ENCODE data around the gene NEK9.

Gene NEK9

GRCh38 chr14:75101491-75101890, 25.4 kb downstream of the NEK9 start:
- H3K4me3 ChIP-seq (ENCODE audit: low read depth, low read length): no peak overlapping the region
- H3K27ac ChIP-seq (ENCODE audit: low read depth, low read length): no peak overlapping the region
- peaks cover 73% of the 10 kb centered on the region for H3K36me3 ChIP-seq (ENCODE audit: control insufficient read depth, insufficient read depth, low read length)

GRCh38 chr14:75098682-75099081, 28.2 kb downstream of the NEK9 start:
- H3K27ac ChIP-seq (ENCODE audit: low read depth, low read length): no peak overlapping the region
- no peaks in the 10 kb centered on the region for H3K4me1 ChIP-seq (ENCODE audit: control insufficient read depth, insufficient read depth, low read length)
- no peaks in the 10 kb centered on the region for H3K9me3 ChIP-seq (ENCODE audit: control insufficient read depth, insufficient read depth, low read length)
- H3K4me3 ChIP-seq (ENCODE audit: low read depth, low read length): no peak overlapping the region
- peaks cover 73% of the 10 kb centered on the region for H3K36me3 ChIP-seq (ENCODE audit: control insufficient read depth, insufficient read depth, low read length)
- H3K27me3 ChIP-seq (ENCODE audit: control insufficient read depth, insufficient read depth, low read length): no peaks in the 10 kb centered on the region
- H3K9ac ChIP-seq (ENCODE audit: low read depth, low read length): no peak overlapping the region

More at GRCh38 chr14:75101491-75101890, 25.4 kb downstream of the NEK9 start:
- H3K9me3 ChIP-seq (ENCODE audit: control insufficient read depth, insufficient read depth, low read length): no peaks in the 10 kb centered on the region
- H3K4me1 ChIP-seq (ENCODE audit: control insufficient read depth, insufficient read depth, low read length): no peaks in the 10 kb centered on the region
- H3K9ac ChIP-seq (ENCODE audit: low read depth, low read length): no peak overlapping the region
- H3K27me3 ChIP-seq (ENCODE audit: control insufficient read depth, insufficient read depth, low read length): no peaks in the 10 kb centered on the region

- Histone ChIP-seq H3K9ac (ENCODE audit: low read depth, low read length) (no peak overlapping the region), H3K4me1 (ENCODE audit: control insufficient read depth, insufficient read depth, low read length) (no peaks in the 10 kb centered on the region), H3K27ac (ENCODE audit: low read depth, low read length) (no peak overlapping the region), H3K27me3 (ENCODE audit: control insufficient read depth, insufficient read depth, low read length) (no peaks in the 10 kb centered on the region), H3K36me3 (ENCODE audit: control insufficient read depth, insufficient read depth, low read length) (peaks cover 71% of the 10 kb centered on the region), H3K4me3 (ENCODE audit: low read depth, low read length) (no peak overlapping the region), H3K9me3 (ENCODE audit: control insufficient read depth, insufficient read depth, low read length) (no peaks in the 10 kb centered on the region)
Measured at GRCh38 chr14:75098212-75098611, 28.6 kb downstream of the NEK9 start.

- Histone ChIP-seq H3K9ac (ENCODE audit: low read depth, low read length) (no peak overlapping the region), H3K27me3 (ENCODE audit: control insufficient read depth, insufficient read depth, low read length) (no peaks in the 10 kb centered on the region), H3K9me3 (ENCODE audit: control insufficient read depth, insufficient read depth, low read length) (no peaks in the 10 kb centered on the region), H3K4me3 (ENCODE audit: low read depth, low read length) (no peak overlapping the region), H3K36me3 (ENCODE audit: control insufficient read depth, insufficient read depth, low read length) (peaks cover 72% of the 10 kb centered on the region), H3K4me1 (ENCODE audit: control insufficient read depth, insufficient read depth, low read length) (peaks cover 4% of the 10 kb centered on the region), H3K27ac (ENCODE audit: low read depth, low read length) (no peak overlapping the region)
Measured at GRCh38 chr14:75096959-75097358, 29.9 kb downstream of the NEK9 start.

- no peaks in the 10 kb centered on the region for H3K27me3 ChIP-seq (ENCODE audit: control insufficient read depth, insufficient read depth, low read length)
- H3K27ac ChIP-seq (ENCODE audit: low read depth, low read length): no peak overlapping the region
- peaks cover 70% of the 10 kb centered on the region for H3K36me3 ChIP-seq (ENCODE audit: control insufficient read depth, insufficient read depth, low read length)
Measured at GRCh38 chr14:75095690-75096089, 31.2 kb downstream of the NEK9 start.

GRCh38 chr14:75094896-75095295, 32.0 kb downstream of the NEK9 start:
- Histone ChIP-seq H3K36me3 (ENCODE audit: control insufficient read depth, insufficient read depth, low read length) (peaks cover 71% of the 10 kb centered on the region), H3K9ac (ENCODE audit: low read depth, low read length) (no peak overlapping the region), H3K4me1 (ENCODE audit: control insufficient read depth, insufficient read depth, low read length) (peaks cover 4% of the 10 kb centered on the region), H3K27me3 (ENCODE audit: control insufficient read depth, insufficient read depth, low read length) (no peaks in the 10 kb centered on the region), H3K4me3 (ENCODE audit: low read depth, low read length) (no peak overlapping the region), H3K27ac (ENCODE audit: low read depth, low read length) (no peak overlapping the region), H3K9me3 (ENCODE audit: control insufficient read depth, insufficient read depth, low read length) (no peaks in the 10 kb centered on the region)

More at GRCh38 chr14:75095690-75096089, 31.2 kb downstream of the NEK9 start:
- H3K9me3 ChIP-seq (ENCODE audit: control insufficient read depth, insufficient read depth, low read length): no peaks in the 10 kb centered on the region
- H3K4me3 ChIP-seq (ENCODE audit: low read depth, low read length): no peak overlapping the region
- peaks cover 4% of the 10 kb centered on the region for H3K4me1 ChIP-seq (ENCODE audit: control insufficient read depth, insufficient read depth, low read length)
- H3K9ac ChIP-seq (ENCODE audit: low read depth, low read length): no peak overlapping the region

GRCh38 chr14:75092698-75093097, 34.1 kb downstream of the NEK9 start:
- Histone ChIP-seq H3K27me3 (ENCODE audit: control insufficient read depth, insufficient read depth, low read length) (no peaks in the 10 kb centered on the region), H3K9ac (ENCODE audit: low read depth, low read length) (no peak overlapping the region), H3K36me3 (ENCODE audit: control insufficient read depth, insufficient read depth, low read length) (peaks cover 64% of the 10 kb centered on the region), H3K4me1 (ENCODE audit: control insufficient read depth, insufficient read depth, low read length) (peaks cover 4% of the 10 kb centered on the region), H3K27ac (ENCODE audit: low read depth, low read length) (peak overlapping the region; percentile 71), H3K4me3 (ENCODE audit: low read depth, low read length) (no peak overlapping the region), H3K9me3 (ENCODE audit: control insufficient read depth, insufficient read depth, low read length) (no peaks in the 10 kb centered on the region)

- Histone ChIP-seq H3K27me3 (ENCODE audit: control insufficient read depth, insufficient read depth, low read length) (no peaks in the 10 kb centered on the region), H3K27ac (ENCODE audit: low read depth, low read length) (no peak overlapping the region), H3K4me1 (ENCODE audit: control insufficient read depth, insufficient read depth, low read length) (peaks cover 4% of the 10 kb centered on the region), H3K36me3 (ENCODE audit: control insufficient read depth, insufficient read depth, low read length) (peaks cover 68% of the 10 kb centered on the region), H3K9me3 (ENCODE audit: control insufficient read depth, insufficient read depth, low read length) (no peaks in the 10 kb centered on the region), H3K4me3 (ENCODE audit: low read depth, low read length) (no peak overlapping the region), H3K9ac (ENCODE audit: low read depth, low read length) (no peak overlapping the region)
Measured at GRCh38 chr14:75091251-75091650, 35.6 kb downstream of the NEK9 start.

GRCh38 chr14:75090353-75090752, 36.5 kb downstream of the NEK9 start:
- no peaks in the 10 kb centered on the region for H3K27me3 ChIP-seq (ENCODE audit: control insufficient read depth, insufficient read depth, low read length)
- H3K9ac ChIP-seq (ENCODE audit: low read depth, low read length): no peak overlapping the region
- peaks cover 69% of the 10 kb centered on the region for H3K36me3 ChIP-seq (ENCODE audit: control insufficient read depth, insufficient read depth, low read length)
- H3K4me1 ChIP-seq (ENCODE audit: control insufficient read depth, insufficient read depth, low read length): peaks cover 4% of the 10 kb centered on the region
- no peaks in the 10 kb centered on the region for H3K9me3 ChIP-seq (ENCODE audit: control insufficient read depth, insufficient read depth, low read length)
- H3K4me3 ChIP-seq (ENCODE audit: low read depth, low read length): no peak overlapping the region
- H3K27ac ChIP-seq (ENCODE audit: low read depth, low read length): no peak overlapping the region

- Histone ChIP-seq H3K27me3 (ENCODE audit: control insufficient read depth, insufficient read depth, low read length) (no peaks in the 10 kb centered on the region), H3K4me3 (ENCODE audit: low read depth, low read length) (no peak overlapping the region), H3K36me3 (ENCODE audit: control insufficient read depth, insufficient read depth, low read length) (peaks cover 69% of the 10 kb centered on the region), H3K4me1 (ENCODE audit: control insufficient read depth, insufficient read depth, low read length) (peaks cover 4% of the 10 kb centered on the region), H3K27ac (ENCODE audit: low read depth, low read length) (no peak overlapping the region), H3K9ac (ENCODE audit: low read depth, low read length) (no peak overlapping the region), H3K9me3 (ENCODE audit: control insufficient read depth, insufficient read depth, low read length) (no peaks in the 10 kb centered on the region)
Measured at GRCh38 chr14:75088566-75089373, 38.1 kb downstream of the NEK9 start.

- H3K9ac ChIP-seq (ENCODE audit: low read depth, low read length): no peak overlapping the region
- peaks cover 4% of the 10 kb centered on the region for H3K4me1 ChIP-seq (ENCODE audit: control insufficient read depth, insufficient read depth, low read length)
- H3K9me3 ChIP-seq (ENCODE audit: control insufficient read depth, insufficient read depth, low read length): no peaks in the 10 kb centered on the region
- H3K4me3 ChIP-seq (ENCODE audit: low read depth, low read length): no peak overlapping the region
- H3K36me3 ChIP-seq (ENCODE audit: control insufficient read depth, insufficient read depth, low read length): peaks cover 71% of the 10 kb centered on the region
- H3K27me3 ChIP-seq (ENCODE audit: control insufficient read depth, insufficient read depth, low read length): no peaks in the 10 kb centered on the region
- H3K27ac ChIP-seq (ENCODE audit: low read depth, low read length): no peak overlapping the region
Measured at GRCh38 chr14:75088153-75088552, 38.7 kb downstream of the NEK9 start.
